NCI-H2081 treated with DMSO at 0.1 percent for 48 hours (cell line): ENCODE data around the gene SRF.

Source experiments
- DNase-seq: peaks from one replicate; lab custom pipeline; 2025; lab: John Stamatoyannopoulos, UW

Gene SRF

DNA sequence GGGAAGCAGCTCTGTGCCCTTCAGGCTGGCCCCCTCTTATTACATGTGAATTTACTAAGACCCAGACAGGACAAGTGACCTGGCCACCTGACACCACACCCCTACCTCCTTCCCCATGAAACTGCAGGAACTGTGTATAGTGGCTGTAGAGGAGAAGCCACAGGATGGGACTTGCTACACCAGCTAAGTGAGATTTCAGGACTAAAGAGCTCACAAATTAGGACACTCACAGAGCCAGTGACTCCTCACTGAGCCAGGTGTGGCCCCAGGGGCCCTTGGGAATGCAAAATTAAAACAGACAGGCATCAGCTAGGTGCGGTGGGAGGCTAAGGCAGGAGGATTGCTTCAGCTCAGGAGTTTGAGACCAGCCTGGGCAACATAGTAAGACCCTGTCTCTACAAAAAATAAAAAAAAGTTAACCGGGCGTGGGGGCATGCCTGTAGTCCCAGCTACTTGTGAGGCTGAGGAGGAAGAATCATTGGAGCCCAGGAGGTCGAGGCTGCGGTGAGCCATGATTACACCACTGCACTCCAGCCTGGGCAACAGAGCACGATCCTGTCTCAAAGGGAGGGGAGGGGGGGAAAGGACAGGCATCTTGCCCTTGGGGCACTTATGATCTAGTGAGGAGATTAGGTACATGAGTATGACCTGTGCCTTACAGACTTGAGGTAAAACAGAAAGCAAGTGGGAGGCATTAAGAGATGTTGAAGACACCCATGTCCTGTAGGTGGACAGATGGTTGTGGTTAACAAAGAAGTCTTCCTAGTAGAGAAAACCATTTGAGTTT, 23.2 kb upstream of the SRF start:
- DNase-seq, result no peak

DNA sequence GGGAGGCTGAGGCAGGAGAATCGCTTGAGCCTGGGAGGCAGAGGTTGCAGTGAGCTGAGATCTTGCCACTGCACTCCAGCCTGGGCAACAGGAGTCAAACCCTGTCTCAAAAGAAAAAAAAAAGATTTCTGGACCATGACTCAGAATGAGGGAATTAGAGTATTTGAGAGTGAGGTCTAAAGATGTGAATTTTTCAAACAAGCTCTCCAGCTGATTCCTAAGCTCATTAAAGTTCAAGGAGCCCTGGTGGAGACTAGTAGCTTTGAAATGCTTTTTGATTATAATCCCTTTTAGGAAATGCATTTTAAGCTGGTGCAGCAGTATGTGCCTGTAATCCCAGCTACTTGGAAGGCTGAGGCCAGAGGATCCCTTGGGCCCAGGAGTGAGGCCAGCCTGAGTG, 21.8 kb upstream of the SRF start:
- DNase-seq, result no peak

DNA sequence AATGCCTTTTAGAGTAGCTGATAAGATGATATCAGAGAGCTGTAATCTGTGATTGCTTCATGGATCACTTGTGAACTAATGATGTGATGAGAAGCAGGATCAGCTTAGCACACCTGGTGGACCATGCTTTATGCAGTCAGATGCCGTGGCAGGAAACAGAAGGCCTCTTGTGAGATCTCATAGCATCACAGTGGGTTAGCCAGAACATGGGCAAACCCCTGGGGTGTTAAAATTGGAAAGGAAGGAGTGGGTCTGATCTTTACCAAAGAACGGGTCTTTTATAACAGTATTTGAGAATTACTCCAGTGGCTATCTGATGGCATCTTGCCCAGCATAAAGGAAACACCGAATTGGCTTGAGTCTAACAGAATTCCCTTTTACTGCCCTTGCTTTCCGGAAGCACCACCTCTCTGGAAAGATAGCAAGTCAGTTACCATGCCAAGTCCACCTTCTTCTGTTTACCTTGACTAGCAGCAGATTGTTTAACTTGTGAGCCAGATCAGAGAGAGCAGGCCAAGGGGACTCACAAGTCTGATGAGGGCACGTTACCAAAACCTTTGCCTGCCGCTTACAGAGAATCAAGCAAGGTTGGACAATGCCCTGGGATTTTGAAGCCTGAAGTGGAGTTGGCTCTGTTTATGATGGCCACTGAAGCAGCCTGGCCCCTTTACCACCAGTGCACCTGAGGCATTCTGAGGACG, 20.9 kb upstream of the SRF start:
- DNase-seq, result no peak

DNA sequence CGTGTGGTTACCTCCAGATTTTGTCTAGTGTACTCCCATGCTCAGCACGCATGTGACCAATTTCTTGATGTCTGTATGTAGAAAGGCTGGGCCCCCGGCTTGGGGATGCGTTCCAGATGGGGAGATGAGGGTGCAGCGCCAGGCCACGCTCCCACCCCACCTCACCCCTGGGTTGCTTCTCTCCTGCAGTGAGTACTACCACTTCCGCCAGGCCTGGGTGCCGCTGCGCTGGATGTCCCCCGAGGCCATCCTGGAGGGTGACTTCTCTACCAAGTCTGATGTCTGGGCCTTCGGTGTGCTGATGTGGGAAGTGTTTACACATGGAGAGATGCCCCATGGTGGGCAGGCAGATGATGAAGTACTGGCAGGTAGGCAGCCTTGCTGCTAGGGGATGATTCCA, 11.5 kb upstream of the SRF start:
- DNase-seq, result no peak

DNA sequence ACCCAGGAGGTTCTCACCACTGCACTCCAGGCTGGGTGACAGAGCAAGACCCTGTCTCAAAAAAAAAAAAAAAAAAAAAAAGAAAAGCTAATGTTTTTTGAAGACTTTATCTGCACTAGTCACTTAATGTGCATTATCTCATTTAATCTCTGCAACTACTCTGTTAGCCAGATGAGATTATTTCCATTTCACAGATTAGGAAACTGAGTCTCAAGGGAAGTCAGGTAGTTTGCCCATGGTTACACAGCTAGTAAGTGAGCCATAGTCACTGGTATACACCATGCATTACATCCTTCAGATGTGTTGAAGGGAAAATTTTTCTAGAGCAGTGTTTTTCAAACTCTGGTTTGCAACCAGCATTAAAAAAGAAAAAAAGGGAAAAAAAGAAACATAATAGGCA, 7.2 kb upstream of the SRF start:
- no peak for DNase-seq

DNA sequence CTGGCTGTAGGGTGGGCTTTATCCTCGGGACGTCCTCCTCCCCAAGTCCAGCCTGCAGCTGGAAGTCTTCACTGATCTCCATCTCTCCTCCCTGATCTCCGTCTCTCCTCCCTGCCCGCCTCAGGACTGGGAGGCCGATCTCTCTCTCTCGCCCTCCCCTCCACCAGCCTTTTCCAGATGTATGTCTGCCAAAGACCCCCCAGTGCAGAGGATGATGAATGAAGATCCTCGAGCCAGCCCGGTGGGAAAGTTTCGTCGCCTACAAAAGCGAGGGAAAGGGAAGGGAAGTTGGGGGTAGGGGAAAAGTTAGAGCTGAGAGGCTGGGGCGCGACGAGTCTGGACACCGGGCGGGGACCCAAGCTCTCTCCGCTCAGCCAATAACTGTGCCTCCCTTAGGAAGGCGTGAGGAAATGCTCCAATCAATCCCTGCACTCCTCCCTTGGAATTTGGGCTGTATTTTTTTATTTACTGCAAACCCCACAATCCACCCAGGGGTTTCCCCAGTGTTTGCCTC, 595 bp upstream of the SRF start:
- no peak for DNase-seq

DNA sequence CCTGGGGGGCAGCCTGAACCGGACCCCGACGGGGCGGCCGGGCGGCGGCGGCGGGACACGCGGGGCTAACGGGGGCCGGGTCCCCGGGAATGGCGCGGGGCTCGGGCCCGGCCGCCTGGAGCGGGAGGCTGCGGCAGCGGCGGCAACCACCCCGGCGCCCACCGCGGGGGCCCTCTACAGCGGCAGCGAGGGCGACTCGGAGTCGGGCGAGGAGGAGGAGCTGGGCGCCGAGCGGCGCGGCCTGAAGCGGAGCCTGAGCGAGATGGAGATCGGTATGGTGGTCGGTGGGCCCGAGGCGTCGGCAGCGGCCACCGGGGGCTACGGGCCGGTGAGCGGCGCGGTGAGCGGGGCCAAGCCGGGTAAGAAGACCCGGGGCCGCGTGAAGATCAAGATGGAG, 636 bp downstream of the SRF start:
- no peak for DNase-seq

DNA sequence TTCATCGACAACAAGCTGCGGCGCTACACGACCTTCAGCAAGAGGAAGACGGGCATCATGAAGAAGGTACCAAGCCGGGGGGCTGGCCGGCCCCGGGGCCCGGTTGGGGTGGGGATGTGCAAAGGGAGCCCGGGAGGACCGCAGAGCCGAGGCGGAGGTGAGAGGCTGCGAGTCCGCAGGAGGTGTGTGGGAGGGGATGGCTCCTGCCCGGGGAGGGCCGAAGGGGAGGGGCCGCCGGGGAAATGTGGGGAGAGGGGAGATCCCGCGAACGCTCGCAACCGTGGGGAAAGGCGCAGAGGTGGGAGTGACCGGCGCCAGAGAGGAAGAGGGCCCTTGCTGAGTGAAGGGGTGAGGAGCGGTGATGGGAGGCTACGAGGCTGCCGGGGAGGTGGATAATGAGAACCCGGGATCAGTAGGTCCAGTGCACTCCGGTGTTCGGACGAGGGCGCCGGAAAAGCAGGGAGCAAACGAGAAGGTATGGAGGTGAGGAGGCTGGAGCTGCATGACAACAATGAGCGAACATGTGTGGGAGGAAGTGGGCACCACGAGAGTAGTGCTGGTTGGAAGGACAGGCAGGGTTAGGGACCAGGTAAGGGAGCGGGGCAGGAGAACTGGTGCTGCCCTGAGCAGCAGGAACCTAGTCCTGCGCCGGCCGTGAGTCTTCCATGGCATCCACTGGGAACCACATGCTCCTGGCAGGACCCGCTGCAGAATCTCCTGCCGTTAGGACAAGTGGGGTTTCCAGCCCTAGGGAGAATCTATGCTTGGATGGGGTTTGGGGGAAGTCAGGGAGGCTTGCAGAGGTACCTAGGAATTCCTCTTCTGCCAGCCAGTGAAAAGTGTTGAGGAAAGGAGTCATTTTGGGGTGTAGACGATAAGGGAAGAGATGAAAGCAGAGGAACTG, 1.3 kb downstream of the SRF start:
- DNase-seq, result no peak

DNA sequence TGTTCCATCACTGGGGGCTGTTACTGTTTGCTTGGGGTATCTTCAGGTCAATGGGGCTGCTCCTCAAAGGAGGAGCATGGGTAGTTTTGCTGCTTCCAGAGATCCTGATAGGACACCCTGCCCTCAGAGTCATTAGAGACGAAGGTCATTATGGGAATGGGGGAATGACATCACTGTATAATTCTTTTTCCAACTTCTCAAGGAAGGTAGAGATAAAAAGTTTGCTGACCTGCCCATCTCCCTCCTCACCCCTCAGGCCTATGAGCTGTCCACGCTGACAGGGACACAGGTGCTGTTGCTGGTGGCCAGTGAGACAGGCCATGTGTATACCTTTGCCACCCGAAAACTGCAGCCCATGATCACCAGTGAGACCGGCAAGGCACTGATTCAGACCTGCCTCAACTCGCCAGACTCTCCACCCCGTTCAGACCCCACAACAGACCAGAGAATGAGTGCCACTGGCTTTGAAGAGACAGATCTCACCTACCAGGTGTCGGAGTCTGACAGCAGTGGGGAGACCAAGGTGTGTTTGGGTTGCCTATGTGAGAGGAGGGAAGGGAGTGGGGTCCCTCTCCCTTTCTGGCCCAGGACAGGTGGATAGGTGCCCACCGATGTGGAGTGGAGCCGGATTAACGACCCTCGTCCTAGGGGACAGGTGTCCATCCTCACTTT, 2.7 kb downstream of the SRF start:
- DNase-seq, result no peak

DNA sequence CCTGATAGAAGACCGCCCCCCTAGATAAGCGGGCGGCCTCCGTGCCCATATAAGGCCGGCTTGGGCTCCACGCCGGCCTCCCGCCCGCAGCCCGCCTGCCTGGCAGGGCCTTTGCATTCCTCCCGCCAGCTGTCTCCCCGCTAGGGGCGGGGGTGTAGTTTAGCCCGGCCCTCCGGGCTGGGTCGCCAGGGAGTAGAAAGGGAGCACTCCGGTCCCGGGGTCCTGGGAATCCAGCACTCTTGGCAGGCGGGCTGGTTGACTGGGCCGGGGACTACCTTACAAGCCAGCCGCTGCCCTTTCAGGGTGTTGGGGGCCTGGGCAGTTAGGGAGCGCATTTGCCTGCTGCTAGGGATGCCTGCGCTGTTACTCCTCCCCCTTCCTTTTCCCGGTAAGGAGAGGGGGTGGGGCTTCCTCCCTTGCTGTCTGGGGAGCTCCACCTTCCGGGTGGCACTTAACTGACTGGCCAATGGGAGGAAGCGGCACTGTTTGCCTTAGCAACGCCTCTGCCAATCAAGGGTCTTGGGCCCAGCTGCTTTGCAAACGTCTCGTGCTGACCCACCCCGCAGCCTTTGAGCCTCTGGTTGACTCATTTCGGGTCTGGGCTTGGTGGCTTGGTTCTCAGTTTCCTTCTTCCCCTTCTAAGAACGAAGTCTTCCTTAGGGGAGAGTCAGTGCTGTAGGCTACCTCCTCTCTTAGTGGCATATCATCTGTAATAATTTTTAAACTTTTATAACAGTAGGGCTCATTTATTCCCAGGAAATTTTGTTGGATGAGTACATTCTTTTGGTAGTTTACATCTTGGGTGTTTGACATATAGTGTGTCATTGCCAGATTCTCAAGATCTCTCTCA, 3.4 kb downstream of the SRF start:
- peak; percentile 86 for DNase-seq

DNA sequence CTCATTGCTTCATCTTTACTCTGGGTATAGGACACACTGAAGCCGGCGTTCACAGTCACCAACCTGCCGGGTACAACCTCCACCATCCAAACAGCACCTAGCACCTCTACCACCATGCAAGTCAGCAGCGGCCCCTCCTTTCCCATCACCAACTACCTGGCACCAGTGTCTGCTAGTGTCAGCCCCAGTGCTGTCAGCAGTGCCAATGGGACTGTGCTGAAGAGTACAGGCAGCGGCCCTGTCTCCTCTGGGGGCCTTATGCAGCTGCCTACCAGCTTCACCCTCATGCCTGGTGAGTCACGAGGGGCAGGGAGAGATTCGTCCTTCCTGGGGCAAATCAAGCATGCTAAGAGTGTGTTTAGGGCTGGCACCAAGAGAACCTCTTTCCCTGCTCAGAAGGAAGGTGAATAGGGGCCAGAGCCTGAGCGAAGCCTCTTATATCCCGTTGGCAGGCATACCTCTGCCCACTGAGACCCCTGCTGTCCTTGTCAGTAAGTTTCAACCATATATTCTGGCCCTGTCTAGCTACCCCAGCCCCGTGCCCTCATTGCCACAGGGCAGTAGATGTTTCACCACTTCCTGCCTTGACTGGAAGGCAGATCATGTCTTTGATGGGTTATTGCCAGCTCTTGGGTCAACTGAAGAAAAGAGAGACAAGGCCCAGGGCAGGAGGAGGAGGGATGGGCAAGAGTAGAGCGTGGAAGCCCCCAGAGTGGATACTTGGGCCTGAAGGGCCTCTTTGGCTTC, 4.8 kb downstream of the SRF start:
- DNase-seq, result no peak

DNA sequence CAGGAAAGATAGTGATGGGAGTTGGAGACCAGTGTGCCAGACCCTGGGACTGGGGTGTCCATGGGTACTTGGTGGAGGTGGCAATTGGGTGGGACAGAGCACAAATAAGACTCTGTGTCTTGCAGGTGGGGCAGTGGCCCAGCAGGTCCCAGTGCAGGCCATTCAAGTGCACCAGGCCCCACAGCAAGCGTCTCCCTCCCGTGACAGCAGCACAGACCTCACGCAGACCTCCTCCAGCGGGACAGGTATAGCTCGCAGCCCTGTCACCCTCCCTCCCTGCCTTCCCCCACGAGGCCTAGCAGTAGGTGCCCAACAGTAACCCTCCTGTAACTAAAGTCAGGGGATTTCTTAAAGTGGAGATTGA, 5.3 kb downstream of the SRF start:
- DNase-seq, result no peak

DNA sequence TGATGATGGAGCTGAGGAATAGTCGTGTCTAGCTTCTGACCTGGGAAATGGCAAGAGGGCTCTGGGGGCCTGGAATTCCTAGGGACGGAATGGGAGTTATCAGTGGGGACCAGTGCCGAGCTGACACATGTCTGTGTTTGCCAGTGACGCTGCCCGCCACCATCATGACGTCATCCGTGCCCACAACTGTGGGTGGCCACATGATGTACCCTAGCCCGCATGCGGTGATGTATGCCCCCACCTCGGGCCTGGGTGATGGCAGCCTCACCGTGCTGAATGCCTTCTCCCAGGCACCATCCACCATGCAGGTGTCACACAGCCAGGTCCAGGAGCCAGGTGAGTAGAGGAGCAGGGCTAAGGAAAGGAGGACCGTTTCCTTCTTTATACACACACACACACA, 7.1 kb downstream of the SRF start:
- no peak for DNase-seq

DNA sequence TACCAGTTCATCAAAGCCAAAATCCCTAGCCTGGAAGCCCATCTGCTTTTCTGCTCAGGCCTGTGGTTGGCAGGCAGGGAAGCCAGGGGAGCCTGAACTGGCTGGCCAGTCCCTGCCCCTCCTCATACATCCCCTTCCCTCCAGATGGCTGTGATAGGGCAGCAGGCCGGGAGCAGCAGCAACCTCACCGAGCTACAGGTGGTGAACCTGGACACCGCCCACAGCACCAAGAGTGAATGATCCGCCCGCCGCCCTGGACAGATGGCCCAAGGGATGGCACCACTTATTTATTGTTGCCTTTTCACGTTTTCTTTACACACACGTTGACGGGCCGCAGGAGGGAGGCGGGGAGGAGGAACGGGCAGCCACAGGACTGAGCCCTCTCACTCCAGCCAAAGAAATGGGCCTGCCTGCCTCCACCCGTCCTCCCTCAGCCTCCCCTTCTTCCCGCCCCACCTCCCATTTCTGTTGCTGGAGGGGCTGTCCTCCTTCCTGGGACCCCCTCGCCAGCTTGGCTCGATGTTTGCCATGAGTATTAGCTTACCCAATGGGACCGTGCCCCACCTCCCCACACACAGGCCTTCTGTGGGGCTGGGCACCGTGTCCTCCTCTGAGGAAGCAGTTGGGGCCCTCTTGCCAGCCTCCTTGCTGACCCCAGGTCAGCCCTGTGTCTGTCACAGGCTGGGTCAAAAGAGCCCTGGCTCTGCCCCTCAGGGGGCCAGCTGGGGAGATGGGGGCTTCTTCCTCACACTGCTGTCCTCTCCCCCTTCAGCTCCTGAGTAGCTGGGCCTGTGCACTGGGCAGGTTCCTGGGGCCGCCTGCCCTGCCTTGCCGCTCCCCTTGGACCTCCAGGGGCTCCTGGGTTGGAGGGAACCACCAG, 8.1 kb downstream of the SRF start:
- no peak for DNase-seq

DNA sequence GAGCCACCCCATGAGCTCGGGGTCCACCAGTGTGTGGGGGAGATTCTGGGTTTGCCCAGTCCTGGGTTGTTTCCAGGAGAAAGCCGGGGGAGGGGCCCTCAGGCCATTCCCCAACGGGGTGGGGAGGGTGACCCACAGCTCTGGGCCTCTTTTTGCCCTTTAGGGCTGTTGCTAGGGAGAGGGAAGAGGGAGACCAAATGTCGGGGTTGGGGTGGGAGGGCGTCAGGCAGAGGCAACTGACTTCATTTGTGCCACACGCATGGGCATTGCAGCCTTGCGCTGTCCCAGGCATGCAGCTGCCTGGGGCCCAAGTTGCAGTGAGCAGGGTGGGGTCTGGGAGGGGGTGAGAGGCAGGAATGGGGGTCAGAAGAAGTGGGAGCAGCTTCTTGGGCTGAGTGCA, 9.0 kb downstream of the SRF start:
- DNase-seq, result no peak

DNA sequence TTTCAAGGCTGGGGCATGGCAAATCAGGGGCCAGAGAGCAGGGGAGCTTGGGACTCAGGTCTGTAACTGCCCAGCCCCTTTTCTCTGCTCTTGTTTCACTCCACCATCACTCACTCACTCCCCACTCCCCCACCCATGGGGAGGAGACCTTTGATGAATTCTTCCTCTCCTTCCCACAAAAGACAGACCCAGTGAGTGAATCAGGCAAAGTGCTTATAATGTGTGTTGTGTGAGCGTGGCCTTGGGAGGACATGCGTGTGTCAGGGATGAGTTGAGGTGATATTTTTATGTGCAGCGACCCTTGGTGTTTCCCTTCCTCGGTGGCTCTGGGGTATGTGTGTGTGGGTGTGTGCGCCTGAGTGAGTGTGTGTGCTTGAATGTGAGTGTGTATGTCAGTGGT, 9.9 kb downstream of the SRF start:
- no peak for DNase-seq

DNA sequence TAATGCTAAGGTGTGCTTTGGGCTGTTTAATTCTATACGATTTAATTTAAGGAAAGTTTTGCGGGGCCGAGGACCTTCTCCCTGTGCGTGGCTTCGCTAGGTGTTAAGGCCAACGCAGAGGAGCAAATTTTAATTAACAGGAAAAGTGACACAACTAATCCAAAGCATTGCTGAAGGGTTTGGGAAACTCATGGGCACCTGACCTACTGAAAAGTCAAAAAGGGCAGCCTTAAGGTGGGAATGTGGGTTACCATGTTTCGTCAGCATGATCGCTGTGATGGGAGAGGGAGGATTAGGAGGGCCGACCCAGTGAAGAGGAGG, 10.5 kb downstream of the SRF start:
- no peak for DNase-seq

DNA sequence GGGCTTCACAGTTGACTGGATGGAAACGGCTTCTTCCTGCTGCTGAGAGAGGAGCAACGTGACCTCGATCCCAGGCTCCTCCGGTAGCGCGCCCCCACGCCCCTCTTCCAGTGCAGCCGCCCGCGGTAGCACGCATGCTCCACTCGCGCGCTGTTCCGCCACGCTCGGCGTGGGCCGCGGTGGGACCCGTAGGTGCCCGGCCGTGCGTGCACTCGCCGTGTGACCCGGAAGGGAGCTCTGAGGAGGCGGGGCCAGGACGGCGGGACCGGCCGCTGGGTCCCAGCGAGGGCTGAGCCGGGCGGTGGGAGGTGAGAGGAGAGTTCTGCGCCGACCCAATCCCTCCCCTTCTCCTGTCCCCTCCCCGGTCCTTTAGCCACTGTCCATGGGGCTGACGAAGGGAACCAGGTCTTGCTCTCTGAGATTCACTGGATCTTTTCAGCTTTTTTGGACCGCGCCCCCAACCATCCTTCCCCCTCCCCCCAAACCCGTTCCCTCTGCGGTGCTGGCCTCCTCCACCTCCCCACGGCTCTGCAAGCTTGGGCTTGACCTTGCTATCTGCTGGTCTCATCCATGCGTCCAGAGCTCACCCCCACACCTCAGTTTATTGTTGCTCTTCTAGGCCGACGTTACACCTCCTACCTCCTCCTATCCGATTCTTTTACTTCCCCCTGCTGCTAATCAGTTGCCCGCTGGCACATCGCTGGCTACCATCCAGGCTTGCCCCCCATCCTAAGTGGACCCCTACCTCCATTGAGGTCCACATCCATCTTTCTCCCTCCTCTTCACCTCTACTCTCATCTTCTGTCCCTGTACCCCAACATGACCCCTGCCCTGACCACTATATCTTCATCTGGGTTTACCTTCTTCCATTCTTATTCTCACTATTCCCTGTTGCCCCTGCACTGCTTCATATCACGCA, 11.1 kb downstream of the SRF start, which contains the start of gene CUL9:
Gene CUL9, plus strand, starts transcription at position 255 of the 919 bp plus-strand sequence. CDS start 2,115 bp downstream, outside the sequence.
- no peak for DNase-seq
